Left hindlimb (tissue), 1 donor: ENCODE data around the gene HCCS.

Experiments used
- DNase-seq: peaks from one replicate; pipeline ENCODE4 v3.0.0-alpha.2; 2018

The HCCS gene

DNA sequence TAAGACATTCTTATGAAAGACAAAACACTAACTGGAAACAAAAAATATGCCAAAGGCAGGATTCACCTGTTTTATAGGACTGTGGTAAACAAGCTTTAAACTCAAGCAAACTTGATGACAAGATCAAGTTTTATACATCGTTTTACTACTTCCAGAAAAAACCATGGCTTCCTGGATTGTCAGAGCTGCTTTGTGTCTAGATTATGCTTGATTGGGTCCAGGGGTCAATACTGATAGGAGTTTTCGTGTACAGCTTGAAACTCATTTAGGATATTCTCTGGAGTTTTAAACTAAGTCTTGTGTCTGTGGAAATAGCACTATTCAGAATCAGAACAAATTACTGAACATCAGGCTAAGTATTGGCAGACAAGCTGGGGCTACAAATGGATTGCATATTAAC lies 13.0 kb downstream of the HCCS start:
- no peak for DNase-seq

DNA sequence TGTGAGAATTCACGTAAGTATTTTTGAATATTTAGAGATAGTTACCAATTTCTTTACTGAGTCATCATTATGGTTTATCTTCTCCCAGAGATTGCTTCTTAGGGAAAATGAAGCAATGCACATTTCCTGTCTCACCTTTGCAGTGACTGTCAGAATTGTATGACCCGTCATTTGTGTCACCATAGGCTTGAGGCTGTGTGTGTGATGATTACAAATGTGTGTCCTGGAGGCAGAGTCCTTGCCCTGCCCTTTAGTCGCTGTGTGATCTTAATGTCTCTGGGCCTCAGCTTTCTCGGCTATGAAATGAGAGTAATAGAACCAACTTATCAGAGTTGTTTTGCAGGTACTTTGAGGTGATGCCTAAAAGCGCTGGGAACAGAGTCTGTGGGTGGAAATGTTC lies 13.9 kb downstream of the HCCS start:
- DNase-seq = no peak

DNA sequence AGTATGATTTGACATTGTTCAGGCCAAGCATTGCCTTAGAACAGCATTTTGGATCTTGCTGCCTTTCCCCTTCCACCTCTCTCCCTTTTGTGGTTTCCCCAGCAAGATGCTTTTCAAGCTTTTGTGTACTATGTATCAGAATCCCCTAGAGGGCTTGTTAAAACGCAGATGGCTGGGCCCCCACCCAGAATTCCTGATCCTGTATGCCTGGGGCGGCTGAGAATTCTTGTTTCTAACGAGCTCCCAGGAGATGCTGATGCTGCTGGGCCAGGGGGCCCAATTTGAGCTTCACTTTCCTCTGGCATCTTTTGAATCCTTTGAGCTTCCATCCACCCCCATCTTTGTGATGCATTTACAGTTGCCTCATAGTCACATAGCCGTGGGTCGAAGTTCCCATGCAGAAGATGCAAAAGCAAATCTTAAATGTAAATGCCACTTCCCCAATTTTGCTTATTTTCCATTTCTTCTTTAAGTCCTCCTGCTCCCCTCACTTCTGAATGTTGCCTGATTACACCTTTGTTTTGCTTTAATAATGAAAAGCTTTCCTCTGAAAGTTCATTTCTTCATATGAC lies 18.5 kb downstream of the HCCS start:
- DNase-seq = no peak

DNA sequence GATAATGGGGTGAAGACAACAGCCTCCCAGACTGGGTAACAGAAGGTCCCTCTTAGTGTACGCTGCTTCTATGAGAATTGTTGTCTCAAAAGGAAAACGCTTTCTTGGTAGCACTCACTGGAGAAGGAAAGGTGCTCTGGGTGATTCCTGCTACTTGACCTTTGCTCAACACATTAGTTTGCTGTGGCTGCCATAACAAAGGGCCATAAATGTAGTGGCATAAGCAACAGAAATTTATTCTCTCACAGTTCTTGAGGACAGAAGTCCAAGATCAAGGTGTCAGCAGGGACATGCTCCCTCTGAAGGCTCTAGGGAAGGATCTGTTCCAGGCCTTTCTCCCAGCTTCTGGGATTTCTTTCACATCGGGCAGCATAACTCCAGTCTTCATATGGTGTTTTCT lies 19.0 kb downstream of the HCCS start:
- DNase-seq = no peak

DNA sequence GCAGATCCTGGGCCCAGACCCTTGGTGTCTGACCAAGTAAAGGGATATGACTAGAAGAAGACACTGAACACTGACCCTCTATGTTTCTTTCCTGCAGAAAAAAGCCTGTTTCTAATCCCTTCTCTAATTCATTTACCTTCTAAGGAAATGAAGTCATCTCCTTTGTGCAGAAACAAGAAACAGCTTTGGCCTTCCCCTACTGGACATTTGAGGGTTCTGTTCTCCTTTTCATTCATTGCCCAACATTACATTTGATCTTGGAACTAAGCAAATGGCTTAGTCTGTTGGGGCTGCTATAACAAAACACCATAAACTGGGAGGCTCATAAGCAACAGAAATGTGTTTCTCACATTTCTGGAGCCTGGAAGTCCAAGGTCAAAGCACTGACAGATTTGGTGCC lies 20.0 kb downstream of the HCCS start:
- no peak for DNase-seq

DNA sequence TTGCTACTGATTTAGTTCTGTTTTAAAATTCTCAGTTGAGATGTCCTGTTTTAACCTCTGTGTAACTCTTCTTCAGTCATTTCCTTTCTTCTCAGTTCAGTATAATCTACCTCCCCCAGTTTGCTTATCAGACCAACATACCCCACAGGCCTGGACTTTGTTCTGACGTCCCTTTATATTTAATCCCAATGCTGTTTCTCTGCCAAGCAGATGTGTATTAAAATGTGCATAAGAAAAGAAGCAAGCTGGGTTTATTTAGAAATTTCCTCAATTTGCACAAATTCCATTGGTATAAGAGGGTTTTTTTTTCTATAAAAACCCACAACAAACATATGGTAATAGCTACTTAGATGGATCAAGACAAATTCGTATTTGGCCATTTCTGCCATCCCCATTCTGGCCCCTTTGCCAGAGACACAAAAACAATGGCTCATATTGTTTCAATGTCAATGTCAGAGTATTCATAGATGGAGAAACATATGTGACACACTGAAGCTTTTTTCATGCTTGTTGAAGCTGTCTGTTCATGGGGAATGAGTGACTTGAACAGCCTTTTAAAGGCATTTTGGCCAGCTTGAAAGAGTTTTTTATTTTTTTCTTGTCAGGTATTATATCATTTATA lies 24.5 kb downstream of the HCCS start:
- no peak for DNase-seq

DNA sequence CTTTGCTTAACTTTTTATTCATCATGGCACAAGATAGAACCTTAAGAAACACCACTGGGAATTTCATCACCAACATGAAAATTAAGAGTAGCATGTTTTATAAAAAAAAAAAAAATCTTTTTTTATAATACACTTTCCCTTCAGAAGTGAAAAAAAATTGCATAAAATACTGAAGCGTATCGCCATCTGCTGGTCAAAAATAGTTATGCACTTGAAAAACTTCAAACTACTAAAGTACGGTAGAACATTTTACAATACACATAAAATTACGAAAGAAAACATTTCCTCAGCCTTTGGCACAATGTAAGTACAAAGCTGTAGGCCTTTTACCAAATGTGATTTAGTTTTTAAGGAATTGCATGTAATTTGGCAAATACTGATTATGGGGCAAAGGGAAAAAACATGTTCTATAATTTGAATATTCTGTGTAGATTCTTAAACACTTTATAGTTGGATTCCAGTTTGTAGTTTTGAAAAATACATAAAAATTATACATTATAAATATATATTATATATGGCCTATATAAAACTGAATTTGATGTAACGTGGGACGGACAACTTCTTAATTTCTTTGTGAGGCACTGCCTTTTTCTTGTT lies 26.5 kb downstream of the HCCS start:
- no peak for DNase-seq

DNA sequence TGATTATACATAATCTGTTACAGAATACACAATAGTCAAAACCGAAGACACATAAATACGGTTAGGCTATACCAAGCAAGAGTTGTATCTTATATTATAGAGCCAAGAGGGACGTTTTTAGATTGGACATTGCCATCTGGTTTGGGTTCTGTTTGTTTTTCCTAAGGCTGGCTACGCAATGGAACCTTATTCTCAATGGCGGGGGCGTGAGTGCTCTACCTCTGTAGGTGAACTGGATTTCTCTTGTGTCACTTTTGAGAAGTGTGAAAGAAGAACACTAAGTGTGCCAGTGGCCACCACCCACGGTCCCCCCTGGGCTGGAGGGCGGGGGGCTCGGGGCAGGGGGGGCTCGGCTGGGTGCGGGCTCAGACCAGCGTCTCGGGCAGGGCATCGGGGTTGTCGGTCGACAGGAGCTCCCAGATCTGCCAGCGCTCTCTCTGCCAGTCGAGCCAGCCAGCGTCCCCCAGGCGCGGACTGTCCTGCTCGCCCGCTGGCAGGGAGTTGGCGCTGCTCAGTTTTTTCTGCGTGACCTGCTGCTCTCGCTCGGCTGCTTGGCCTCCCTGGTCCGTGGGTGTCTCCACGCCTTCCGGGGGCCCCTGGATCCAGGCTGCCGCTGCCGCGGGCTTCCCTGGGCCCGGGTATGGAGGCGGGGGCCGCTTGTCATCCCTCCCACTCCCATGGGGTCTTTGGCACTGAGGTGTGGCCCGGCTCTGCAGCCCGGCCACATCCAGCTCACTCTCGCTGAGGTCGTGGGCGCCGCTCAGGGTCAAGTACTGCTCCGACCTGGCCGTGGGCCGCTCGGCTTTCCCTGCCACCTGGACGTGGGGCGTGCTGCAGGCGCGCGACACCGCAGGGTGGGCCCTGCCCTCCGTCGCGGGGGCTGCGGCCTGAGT lies 27.6 kb downstream of the HCCS start:
- no peak for DNase-seq

DNA sequence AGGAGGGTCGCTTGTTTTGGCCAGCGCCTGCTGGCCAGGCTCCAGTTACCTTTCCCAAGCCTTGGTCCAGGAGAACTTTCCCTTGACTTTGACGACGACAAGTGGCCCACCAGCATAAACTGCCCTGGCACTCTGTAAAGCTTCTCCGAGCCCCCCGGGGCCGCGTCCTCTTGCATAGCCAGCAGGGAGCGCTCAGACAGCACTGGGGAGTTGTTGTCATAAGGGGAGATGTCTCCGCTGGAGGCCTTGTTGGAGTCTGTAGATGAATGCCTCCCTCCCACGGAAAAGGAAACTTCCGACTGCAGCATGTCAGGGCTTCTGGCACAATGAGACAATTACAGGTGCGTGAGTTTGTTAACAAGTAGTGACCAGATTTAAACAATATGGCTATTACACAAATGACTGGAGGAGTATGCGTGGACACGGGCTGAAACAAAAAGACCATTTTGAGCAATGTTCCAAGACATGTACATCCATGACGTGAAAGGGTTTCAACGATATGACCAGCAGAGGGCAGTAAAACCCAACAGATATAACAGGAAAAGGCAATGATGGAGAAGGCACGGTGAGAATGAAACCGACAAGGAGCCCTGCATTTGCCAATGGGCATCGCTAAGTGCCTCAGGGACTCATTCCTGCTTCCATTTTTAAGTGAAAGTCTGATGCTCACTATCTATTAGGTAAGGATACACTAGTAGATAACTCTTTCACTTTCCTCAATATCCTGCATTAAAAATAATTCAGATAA lies 33.0 kb downstream of the HCCS start:
- DNase-seq = peak; percentile 34

DNA sequence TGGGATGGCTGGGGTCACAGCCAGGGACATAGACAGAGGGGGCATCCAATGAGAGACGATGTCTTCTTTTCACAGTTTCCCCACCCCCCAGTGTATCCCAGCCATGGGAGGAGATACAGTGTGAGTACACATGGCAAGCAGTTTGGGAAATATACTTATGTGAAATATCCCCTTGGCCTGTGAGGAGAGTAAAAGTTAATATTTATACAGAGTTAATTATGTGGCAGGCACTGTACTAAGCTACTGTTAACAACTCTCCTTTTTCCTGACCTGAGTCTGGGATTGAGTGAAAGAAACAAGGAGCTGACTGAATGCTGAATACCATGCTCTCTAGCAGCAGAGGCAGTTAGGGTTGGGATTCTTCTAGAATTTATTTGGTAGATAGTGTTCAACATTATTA lies 35.3 kb downstream of the HCCS start:
- no peak for DNase-seq

DNA sequence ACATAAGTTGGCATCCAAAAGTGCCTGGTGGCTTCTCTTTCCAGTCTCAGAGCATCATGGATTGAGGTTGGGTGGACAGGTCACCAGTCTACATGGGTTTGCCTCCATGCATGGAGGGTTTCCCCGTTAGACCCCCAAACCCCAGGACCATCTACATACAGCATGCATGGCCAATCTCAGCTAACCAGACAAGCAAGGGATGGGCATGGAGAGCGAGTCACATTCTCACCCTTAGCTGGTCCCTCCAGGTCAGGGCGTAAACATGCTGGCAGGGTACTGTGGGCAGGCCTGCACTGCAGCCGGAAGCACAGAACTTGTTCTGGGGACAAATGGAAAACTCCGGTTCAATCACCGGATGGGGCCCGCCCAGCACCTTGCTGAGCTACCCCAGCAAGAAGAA lies 37.3 kb downstream of the HCCS start:
- DNase-seq = no peak

DNA sequence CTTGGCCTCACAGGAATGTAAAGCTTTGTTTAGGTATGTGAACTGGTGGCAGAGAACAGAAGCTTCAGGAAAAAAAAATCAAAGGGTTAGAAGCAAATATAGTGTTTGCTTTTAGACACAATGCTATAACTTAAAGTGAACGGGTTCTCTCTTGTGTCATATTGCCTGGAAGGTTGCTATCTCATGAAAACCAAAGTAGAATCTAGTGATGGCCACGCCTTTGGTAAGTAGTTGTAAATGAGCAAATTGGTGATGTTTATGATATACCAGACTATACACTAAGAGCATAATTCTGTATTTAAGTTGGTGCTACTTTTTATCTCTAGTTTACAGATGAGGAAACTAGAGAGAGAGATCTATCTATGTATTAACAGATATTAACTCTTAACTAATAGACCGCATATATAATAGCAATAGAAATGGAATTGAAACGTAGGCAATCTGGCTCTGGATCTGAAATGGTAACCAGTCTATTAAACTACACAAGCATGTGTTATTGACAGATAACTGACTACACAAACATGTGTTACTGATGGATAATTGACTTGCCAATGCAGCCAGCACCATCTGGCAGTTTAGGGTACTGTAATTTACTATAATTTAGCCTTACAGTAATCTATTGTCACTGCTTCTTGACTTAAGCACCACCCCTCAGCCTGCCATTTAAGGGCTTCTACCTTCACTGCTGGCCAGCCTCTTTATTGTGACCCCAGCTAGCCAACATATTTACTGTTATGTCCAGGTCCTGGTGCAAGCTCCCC lies 40.8 kb downstream of the HCCS start:
- DNase-seq = no peak

DNA sequence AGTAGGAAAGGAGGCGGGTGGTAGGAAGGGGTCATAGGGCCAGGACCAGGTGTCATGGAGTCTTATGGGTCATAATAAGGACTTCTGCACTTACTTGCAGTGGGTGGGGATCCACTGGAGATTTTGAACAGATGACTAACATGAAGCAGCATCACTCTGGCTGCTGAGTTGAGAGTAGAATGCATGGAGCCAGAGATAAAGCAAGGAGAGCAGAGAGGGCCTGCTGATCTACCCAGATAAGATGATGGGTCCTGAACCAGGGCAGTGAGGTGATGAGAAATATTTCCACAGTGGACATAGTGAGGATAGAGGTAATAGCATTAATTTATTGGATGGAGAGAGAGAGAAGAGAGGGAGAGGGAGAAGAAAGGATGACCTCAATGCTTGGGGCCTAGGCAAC lies 48.0 kb downstream of the HCCS start:
- DNase-seq = no peak

DNA sequence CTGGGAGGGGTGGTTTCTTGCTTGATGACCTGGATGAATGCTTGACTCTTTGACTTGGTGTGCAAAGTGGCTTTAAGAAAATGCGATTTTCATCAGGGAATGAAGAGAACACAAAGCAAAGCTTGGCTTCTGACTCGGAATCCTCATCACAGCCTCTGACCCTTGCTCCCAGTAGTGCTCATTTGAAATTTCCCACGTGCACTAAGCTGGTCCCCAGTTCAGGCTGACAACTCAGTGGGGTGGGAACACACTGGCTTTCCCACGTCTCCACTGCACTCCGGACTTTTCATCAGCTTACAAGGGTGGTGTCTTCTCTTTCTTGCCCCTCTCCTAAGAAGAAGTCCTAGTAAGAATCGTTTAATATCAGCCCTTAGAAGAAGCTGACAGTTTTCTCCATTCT lies 53.3 kb downstream of the HCCS start:
- DNase-seq = no peak

DNA sequence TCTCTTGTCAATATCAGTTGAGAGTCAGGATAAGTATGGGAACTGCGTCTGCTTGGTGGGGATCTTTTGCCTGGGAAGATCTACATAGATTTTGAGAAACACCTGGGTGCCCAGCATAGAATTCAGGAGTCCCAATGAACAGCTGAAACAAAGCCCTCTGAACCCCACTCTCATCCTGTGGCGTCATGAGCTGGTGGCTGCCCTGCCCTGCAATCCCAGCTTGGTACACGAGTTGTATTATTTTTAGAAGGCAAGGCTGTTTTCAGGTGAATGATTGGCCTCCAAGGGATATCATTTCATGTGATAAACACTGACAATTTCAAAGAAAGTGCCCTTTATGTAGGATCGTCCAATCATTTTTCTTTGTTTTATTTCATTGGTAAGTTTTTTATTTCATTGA lies 60.8 kb downstream of the HCCS start:
- no peak for DNase-seq

DNA sequence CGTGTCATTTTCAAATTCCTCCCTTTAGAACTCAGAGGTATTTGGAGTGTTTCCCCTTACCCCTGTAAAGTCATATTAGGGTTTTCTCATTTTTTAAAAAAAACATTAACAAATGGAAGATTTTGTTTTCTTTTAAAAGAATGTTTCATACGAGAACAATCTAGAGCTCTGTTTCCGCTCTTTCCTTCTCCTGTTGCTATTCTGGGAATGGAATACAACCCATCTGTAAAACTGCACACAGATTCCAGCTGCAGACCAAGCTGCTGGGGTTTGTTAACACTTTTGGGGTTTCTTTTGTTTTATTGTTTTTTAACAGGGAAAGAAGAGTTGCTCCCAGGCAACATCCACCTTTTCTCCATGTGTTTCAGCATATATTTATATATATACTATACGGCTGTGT lies 61.3 kb downstream of the HCCS start:
- no peak for DNase-seq
